Ovary (tissue), 9 donors: Measurements from ENCODE around the gene DLEU7. TPM values are rescaled to one million over a fixed set of nuclear protein-coding genes. Genes with fewer than 3 reads are reported as not detected.

ENCODE experiments used
- DNase-seq, 5 donors: peaks; one replicate each; pipeline ENCODE4 v3.0.0-alpha.2; 2019 to 2020
- H3K27ac ChIP-seq, 2 donors: fragments of 200-600 bp; one replicate each; pipeline versions ENCODE4 v1.5.1 to v1.8.0; 2019 to 2022
- H3K27me3 ChIP-seq: fragments of 200-600 bp; one replicate; pipeline ENCODE4 v1.8.0; 2022
- H3K36me3 ChIP-seq: fragments of 200-600 bp; sonication (generic); one replicate; pipeline ENCODE4 v1.5.1; 2019
- H3K4me1 ChIP-seq: one replicate; pipeline ENCODE4 v1.8.1; 2013; ENCODE audit warnings: mild to moderate bottlenecking, moderate library complexity; ENCODE audit not compliant: insufficient read depth
- H3K4me3 ChIP-seq: fragments of 200-600 bp; sonication (generic); one replicate; pipeline ENCODE4 v1.5.1; 2017
- H3K9me3 ChIP-seq, 2 donors: fragments of 200-600 bp in 1 of 2; sonication (generic) in 1 of 2; one replicate each; pipeline versions ENCODE4 v1.5.1 to v1.8.1; 2013 to 2019; ENCODE audit warnings: mild to moderate bottlenecking in 1 of 2, moderate library complexity in 1 of 2
- CTCF ChIP-seq, 3 donors: fragments of 450-650 bp in 2 of 3; fragments of 200-600 bp in 1 of 3; IDR thresholded peaks; one replicate each; pipeline versions ENCODE4 v1.5.1 to v1.8.0; 2016 to 2022; ENCODE audit warnings: antibody characterized with exemption in 3 of 3, mild to moderate bottlenecking in 1 of 3
- EP300 ChIP-seq: sonication (generic); formaldehyde crosslinking; IDR thresholded peaks from one replicate; pipeline ENCODE4 v1.6.1; 2017; ENCODE audit warnings: antibody characterized with exemption
- POLR2A ChIP-seq: fragments of 450-650 bp; IDR thresholded peaks from one replicate; pipeline ENCODE4 v1.6.1; 2017; ENCODE audit warnings: antibody characterized with exemption, mild to moderate bottlenecking, moderate library complexity
- WGBS, 3 donors: extraction: QIAGEN DNeasy Blood & Tissue Kit in 1 of 3; methylation state at CpG; one replicate each; pipeline versions ENCODE4 v1.1.5 to v1.1.7; 2013 to 2017; 5-methylcytosine and 5-hydroxymethylcytosine counted together
- intact Hi-C, 4 donors: fragments of 100-400 bp; cut with DNase I; formaldehyde crosslinking; loops; one replicate each; pipeline versions ENCODE4 v1.11.0 to v1.15.1; 2022 to 2023
- polyA plus RNA-seq, 2 donors: library from polyadenylated mRNA; stranded (reverse); fragments of 200-250 nt in 1 of 2; fragments of 350-450 nt in 1 of 2; fragmentation: Illumina TruSeq in 1 of 2; extraction: RNeasy Lipid Tissue Mini Kit (QIAGEN cat#74804) in 1 of 2; gene quantifications; one replicate each; pipeline ENCODE4 v1.2.3, GENCODE V29; 2013 to 2014
- total RNA-seq, 7 donors: library from RNA; depleted of rRNA in 2 of 7; stranded (reverse); fragments of >200 nt in 2 of 7; fragmentation: NEBNext Ultra II Directional in 3 of 7; extraction: Animal tissue kit (Norgen Biotek cat#: 25700) in 3 of 7; gene quantifications; one replicate each; pipeline versions ENCODE4 v1.1.0 to v1.2.4, GENCODE V29; 2016 to 2023
- donor health status: DM: no; HTN: no; CAD: no; lungs with moderate emphysema.
- donor health status: DM: no; HTN: no; CAD: no.
- donor health status: Bipolar disorder and iron deficiency.
- donor health status: DM: yes; HTN: yes; CAD: no.
- donor health status: DM: no; HTN: no; CAD: no.
- donor health status: DM: yes; HTN: yes; CAD: no.

DLEU7 gene
- total and polyA plus RNA-seq, 9 donors, result 0.05 to 0.65 (median 0.24) TPM; not detected in 3

GRCh38 chr13:50844084-50844875 is 788 bp upstream of the DLEU7 start:
- Histone ChIP-seq H3K27ac (no peak overlapping the region), H3K27me3 (no peaks in the 10 kb centered on the region), H3K4me1 (peaks cover 5% of the 10 kb centered on the region), H3K9me3 (no peaks in the 10 kb centered on the region), H3K4me3 (no peak overlapping the region), H3K36me3 (no peaks in the 10 kb centered on the region)
- 75 to 82% (median 81%) methylated on average over 6 of the region's 6 CpGs for WGBS, 3 donors
- intact Hi-C loops, result no loop called here
- TF ChIP-seq POLR2A (no peak), EP300 (no peak), CTCF (IDR thresholded peaks at IDR 0.05) (no peak)
- no peak for DNase-seq

GRCh38 chr13:50842990-50843256 is 569 bp downstream of the DLEU7 start:
- no peaks in the 10 kb centered on the region for H3K36me3 ChIP-seq
- intact Hi-C loops, result no loop called here
- peak overlapping the region; percentile 7 for H3K4me3 ChIP-seq
- no peak for DNase-seq
- no peak overlapping the region for H3K27ac ChIP-seq
- peaks cover 5% of the 10 kb centered on the region for H3K4me1 ChIP-seq
- H3K27me3 ChIP-seq, result no peaks in the 10 kb centered on the region
- no peak for TF ChIP-seq POLR2A
- TF ChIP-seq EP300, result no peak
- no peak for TF ChIP-seq CTCF (IDR thresholded peaks at IDR 0.05)
- H3K9me3 ChIP-seq, result no peaks in the 10 kb centered on the region
- WGBS, 3 donors, result 10 to 21% (median 20%) methylated on average over 1 to 8 of the region's 8 CpGs

DNA sequence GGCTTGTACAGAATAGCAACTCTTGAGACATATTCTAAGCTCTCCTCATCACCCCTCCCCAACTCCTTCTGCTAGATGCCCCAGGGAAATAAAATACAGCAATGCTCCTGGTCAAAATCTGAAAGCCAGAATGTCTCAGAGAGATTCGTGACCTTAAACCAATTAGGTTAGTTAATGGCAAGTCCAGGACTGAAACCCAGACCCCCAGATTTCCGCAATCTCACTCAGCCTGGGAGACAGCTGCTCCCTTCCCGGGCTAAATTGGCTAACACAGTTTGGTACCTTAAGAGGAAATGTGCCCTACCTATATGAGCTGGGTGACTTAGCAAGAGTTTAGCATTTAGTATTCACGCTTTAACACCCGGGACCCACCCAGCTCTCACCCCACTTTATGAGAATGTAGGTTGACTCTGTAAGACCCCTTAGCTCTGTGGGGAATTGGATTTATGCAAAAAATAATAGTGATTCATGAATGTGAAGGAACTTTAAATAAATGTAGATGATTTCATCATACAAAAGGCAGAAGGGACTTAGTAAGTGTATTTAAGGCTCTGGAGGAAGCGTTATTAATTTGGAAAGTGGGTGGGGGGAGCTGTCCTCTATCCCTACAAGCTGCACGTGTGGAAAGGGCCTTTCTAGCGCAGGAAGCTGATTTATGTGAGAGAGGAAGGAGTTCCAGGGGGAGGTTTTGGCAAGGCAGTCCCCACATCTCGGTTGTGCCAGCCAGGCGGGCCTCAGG is 1.1 kb downstream of the DLEU7 start:
- TF ChIP-seq POLR2A, result no peak
- no peak for TF ChIP-seq CTCF (IDR thresholded peaks at IDR 0.05)
- no peak for TF ChIP-seq EP300
- no peaks in the 10 kb centered on the region for H3K27me3 ChIP-seq
- H3K4me1 ChIP-seq, result peaks cover 5% of the 10 kb centered on the region
- no peaks in the 10 kb centered on the region for H3K9me3 ChIP-seq
- DNase-seq, result no peak
- H3K36me3 ChIP-seq, result no peaks in the 10 kb centered on the region
- 53 to 59% (median 55%) methylated on average over 10 of the region's 10 CpGs for WGBS, 3 donors
- H3K27ac ChIP-seq, result no peak overlapping the region
- intact Hi-C loops, result no loop called here
- H3K4me3 ChIP-seq, result no peak overlapping the region

- no peaks in the 10 kb centered on the region for H3K9me3 ChIP-seq
- no peak for DNase-seq
- H3K4me1 ChIP-seq, result peaks cover 5% of the 10 kb centered on the region
- H3K27me3 ChIP-seq, result no peaks in the 10 kb centered on the region
- TF ChIP-seq CTCF (IDR thresholded peaks at IDR 0.05), result no peak
- TF ChIP-seq EP300, result no peak
- no peak for TF ChIP-seq POLR2A
- H3K4me3 ChIP-seq, result no peak overlapping the region
- WGBS, 3 donors, result 66 to 74% (median 73%) methylated on average over 7 of the region's 7 CpGs
- no peak overlapping the region for H3K27ac ChIP-seq
- H3K36me3 ChIP-seq, result no peaks in the 10 kb centered on the region
- intact Hi-C loops, result no loop called here
These were observed 1.7 kb downstream of the DLEU7 start for GRCh38 chr13:50841786-50842185.
